Psoas muscle (tissue), 8 donors: ENCODE results near the gene EBF3. TPM values are rescaled to one million over a fixed set of nuclear protein-coding genes. Genes with fewer than 3 reads are reported as not detected.

Experiments
- ATAC-seq, 4 donors: fragments of 200-7000 bp; cut with Tn5 transposase; one replicate each; pipeline ENCODE4 v1.9.1; 2020; ENCODE audit warnings: moderate library complexity in 3 of 4, mild to moderate bottlenecking in 2 of 4
- DNase-seq, 2 donors: peaks; one replicate each; pipeline ENCODE4 v3.0.0-alpha.2; 2020
- H3K27ac ChIP-seq: fragments of 200-600 bp; one replicate; pipeline ENCODE4 v1.8.0; 2022
- H3K27me3 ChIP-seq, 3 donors: fragments of 200-600 bp in 1 of 3; one replicate each; pipeline versions ENCODE4 v1.6.1 to v1.8.0; 2013 to 2022; ENCODE audit warnings: low read length in 2 of 3, mild to moderate bottlenecking in 2 of 3, moderate library complexity in 1 of 3; ENCODE audit not compliant: insufficient read depth in 3 of 3
- H3K36me3 ChIP-seq, 2 donors: fragments of 200-600 bp in 1 of 2; one replicate each; pipeline versions ENCODE4 v1.6.1 to v1.8.0; 2013 to 2022; ENCODE audit warnings: low read depth in 1 of 2, mild to moderate bottlenecking in 1 of 2, moderate library complexity in 1 of 2; ENCODE audit not compliant: insufficient read depth in 1 of 2
- H3K4me1 ChIP-seq: fragments of 200-600 bp; one replicate; pipeline ENCODE4 v1.8.0; 2022
- H3K4me3 ChIP-seq: fragments of 200-600 bp; one replicate; pipeline ENCODE4 v1.8.0; 2022; ENCODE audit warnings: mild to moderate bottlenecking
- H3K9me3 ChIP-seq: fragments of 200-600 bp; one replicate; pipeline ENCODE4 v1.8.0; 2022
- WGBS, 3 donors: extraction: QIAGEN DNeasy Blood & Tissue Kit; methylation state at CpG; one replicate each; pipeline versions ENCODE4 v1.1.6 to v1.1.7; 2013; 5-methylcytosine and 5-hydroxymethylcytosine counted together
- intact Hi-C, 2 donors: fragments of 100-400 bp; cut with DNase I; formaldehyde crosslinking; loops; one replicate each; pipeline versions ENCODE4 v1.11.0 to v1.14.2; 2022
- polyA plus RNA-seq, 3 donors: library from polyadenylated mRNA; stranded (reverse); fragments of 200-250 nt; gene quantifications; one replicate each; pipeline ENCODE4 v1.2.3, GENCODE V29; 2013
- total RNA-seq, 4 donors: library from RNA; stranded (reverse); fragmentation: NEBNext Ultra II Directional in 2 of 4; extraction: Animal tissue kit (Norgen Biotek cat#: 25700) in 2 of 4; gene quantifications; one replicate each; pipeline versions ENCODE4 v1.2.1 to v1.2.4, GENCODE V29; 2021 to 2023
- TF ChIP-seq, protein P1 (sequence below): fragments of 200-600 bp; IDR thresholded peaks from one replicate; pipeline ENCODE4 v1.8.0; 2022; ENCODE audit warnings: antibody characterized with exemption
- donor health status: healthy with polysubstance abuse.
- donor health status: DM: no; HTN: no; CAD: no; lungs with moderate emphysema.
- donor health status: Bipolar disorder and iron deficiency.
- donor health status: healthy.
- donor health status: DM: yes; HTN: yes; CAD: no.
- donor health status: DM: no; HTN: no; CAD: no.
- donor health status: DM: no; HTN: no; CAD: no.
- donor health status: DM: yes; HTN: yes; CAD: no.

EBF3 gene
- total and polyA plus RNA-seq, 7 donors, result 3.2 to 10.1 (median 5.2) TPM

DNA sequence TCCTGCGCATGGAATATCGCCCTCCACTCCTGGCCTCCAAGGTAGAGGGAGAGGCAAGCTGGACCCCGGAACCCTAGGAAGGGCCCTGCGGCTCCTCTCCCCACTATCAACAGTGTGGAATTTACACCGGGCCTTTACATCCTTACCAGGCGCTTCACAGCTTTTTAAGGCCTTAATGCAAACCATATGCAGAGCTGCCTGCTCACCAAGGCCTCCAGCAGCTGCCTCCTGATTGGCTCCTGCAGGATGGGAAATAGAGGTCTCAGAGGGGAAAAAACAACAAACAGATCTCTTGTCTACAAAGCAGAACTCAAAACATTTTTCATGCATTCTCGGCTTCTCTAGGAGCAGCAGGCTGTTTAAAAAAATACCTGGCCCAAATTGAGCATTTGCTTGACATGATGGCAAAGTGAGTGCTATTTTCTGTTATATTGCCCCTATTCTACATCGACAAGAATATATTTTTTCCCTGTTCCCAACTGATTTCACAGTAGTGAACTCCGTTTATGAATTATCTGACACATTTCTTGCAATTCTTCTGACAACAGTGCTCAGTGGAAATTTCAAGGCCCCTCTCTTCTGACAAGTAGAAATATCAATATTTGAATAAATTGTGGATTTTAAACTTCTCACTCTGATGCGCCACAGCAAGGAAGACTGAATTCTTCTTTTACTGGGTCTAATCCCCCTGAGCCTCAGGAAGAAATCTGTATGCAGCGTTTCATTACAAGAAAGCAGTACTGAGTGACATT lies 51.7 kb downstream of the EBF3 start:
- 70 to 80% (median 73%) methylated on average over 11 of the region's 11 CpGs for WGBS, 3 donors
- intact Hi-C loops, result no loop called here
- H3K9me3 ChIP-seq, result no peaks in the 10 kb centered on the region
- H3K4me3 ChIP-seq, result no peak overlapping the region
- no peak overlapping the region for H3K27ac ChIP-seq
- DNase-seq (no peak), ATAC-seq (no peak)
- H3K4me1 ChIP-seq, result peaks cover 18% of the 10 kb centered on the region
- TF ChIP-seq, protein P1, sequence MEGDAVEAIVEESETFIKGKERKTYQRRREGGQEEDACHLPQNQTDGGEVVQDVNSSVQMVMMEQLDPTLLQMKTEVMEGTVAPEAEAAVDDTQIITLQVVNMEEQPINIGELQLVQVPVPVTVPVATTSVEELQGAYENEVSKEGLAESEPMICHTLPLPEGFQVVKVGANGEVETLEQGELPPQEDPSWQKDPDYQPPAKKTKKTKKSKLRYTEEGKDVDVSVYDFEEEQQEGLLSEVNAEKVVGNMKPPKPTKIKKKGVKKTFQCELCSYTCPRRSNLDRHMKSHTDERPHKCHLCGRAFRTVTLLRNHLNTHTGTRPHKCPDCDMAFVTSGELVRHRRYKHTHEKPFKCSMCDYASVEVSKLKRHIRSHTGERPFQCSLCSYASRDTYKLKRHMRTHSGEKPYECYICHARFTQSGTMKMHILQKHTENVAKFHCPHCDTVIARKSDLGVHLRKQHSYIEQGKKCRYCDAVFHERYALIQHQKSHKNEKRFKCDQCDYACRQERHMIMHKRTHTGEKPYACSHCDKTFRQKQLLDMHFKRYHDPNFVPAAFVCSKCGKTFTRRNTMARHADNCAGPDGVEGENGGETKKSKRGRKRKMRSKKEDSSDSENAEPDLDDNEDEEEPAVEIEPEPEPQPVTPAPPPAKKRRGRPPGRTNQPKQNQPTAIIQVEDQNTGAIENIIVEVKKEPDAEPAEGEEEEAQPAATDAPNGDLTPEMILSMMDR, result no peak
- no peaks in the 10 kb centered on the region for H3K27me3 ChIP-seq
- H3K36me3 ChIP-seq, result no peaks in the 10 kb centered on the region

DNA sequence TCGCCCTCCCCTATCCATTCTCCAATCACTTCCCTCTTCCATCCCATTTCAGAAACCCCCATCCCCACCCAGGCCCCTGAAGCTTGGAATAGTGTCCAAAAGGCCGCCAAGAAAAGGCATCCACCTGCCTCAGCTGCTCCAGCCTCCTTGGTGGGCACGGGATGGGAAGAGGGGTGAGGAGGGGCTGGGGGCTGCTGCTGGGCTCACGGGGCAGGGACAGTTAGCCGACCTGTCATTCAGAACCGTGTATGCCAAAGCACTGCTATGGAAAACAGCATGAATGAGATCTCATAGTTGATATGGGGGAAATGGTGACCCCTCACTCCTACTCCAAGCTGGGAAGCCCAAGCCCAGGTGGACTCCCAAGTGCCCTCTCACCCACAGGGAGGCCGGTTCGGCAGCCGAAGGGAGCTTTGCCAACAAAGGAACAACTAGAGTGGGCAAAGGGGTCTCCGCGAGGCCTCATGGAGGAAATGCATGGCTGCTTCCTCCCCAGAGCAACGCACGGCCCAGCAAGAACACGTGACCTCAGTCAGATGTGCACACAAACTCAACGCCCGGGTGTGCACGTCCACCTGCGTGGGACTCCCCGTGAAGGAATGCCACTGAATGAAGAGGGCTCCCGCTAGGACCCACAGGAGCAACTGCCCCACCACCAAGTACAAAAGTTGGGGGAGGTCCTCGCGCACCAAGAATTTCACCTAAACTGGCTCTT lies 52.5 kb downstream of the EBF3 start:
- Histone ChIP-seq H3K36me3 (no peaks in the 10 kb centered on the region), H3K9me3 (no peaks in the 10 kb centered on the region), H3K4me1 (peaks cover 10% of the 10 kb centered on the region), H3K4me3 (no peak overlapping the region), H3K27me3 (no peaks in the 10 kb centered on the region), H3K27ac (no peak overlapping the region)
- no peak for DNase-seq
- 83 to 85% (median 84%) methylated on average over 22 of the region's 22 CpGs for WGBS, 3 donors
- intact Hi-C loops, result no loop called here
- TF ChIP-seq, protein P1, result no peak
- ATAC-seq, result no peak

DNA sequence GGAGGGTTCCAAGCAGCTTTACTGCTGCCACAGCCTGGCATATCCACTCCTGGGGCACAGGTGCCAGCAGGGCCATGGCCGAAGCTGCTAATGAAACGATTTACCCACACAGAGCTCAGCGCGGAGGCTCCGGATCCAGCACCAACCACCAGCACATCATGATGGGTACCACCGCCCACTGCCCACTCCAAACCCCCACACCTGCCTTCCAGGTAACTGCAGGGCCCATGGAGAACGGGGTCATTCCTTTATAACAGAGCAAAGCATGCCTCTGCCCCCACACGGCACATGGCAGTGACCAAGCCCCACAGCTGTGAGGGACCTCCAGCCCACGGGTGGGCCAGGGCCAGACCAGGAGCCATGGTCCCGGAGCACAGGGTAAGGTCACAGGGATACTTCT lies 53.2 kb downstream of the EBF3 start:
- 78 to 86% (median 82%) methylated on average over 10 of the region's 10 CpGs for WGBS, 3 donors
- TF ChIP-seq, protein P1, result no peak
- Histone ChIP-seq H3K4me3 (no peak overlapping the region), H3K4me1 (peaks cover 3% of the 10 kb centered on the region), H3K27me3 (no peaks in the 10 kb centered on the region), H3K36me3 (no peaks in the 10 kb centered on the region), H3K9me3 (no peaks in the 10 kb centered on the region), H3K27ac (no peak overlapping the region)
- intact Hi-C loops, result no loop called here
- DNase-seq (no peak), ATAC-seq (no peak)

DNA sequence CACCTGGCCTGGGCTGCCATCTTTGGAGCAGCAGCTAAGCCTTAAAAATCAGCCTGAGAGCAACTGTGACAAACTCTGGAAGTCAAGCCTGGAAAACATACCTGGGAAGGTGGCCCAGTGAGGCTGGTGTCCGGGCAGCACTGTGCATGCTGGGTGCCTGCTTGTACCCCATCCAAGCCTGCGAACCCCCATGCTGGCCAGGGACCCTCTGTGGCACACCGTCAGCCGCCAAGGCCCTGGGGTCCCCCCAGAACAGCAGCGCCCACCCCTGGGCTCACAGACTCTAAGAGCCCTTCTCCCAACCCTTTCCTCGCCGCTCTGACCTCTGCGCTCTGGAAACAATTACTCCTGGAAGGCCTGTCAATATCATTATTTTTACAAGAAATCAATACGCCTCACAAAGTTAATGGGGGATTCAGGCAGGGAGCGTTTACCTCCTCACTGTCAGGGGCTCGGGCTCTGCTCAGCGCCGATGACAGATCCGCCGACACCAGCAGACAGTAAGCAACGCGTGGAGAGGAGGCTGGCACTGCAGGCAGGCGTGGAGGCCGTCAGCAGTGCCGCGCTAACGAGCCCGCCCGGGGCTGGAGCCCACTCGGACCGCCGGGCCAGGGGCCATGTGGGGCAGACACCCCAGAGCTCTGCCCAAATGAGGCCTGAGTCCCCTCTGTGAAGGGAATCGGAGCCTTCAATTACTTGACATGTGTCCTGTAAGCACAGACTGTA lies 54.4 kb downstream of the EBF3 start:
- DNase-seq (peak in 1 of 2 donors; percentile 41), ATAC-seq (no peak)
- no peaks in the 10 kb centered on the region for H3K27me3 ChIP-seq
- H3K36me3 ChIP-seq, result no peaks in the 10 kb centered on the region
- WGBS, 3 donors, result 86 to 88% (median 87%) methylated on average over 28 of the region's 28 CpGs
- intact Hi-C loops, result no loop called here
- no peaks in the 10 kb centered on the region for H3K9me3 ChIP-seq
- no peak overlapping the region for H3K4me3 ChIP-seq
- H3K4me1 ChIP-seq, result peaks cover 3% of the 10 kb centered on the region
- no peak overlapping the region for H3K27ac ChIP-seq
- TF ChIP-seq, protein P1, result no peak
